GM12878 (cell line): ENCODE data around the gene RAN. TPM values are rescaled to one million over a fixed set of nuclear protein-coding genes. Genes with fewer than 3 reads are reported as not detected.

Source experiments
- ATF7 ChIP-seq: fragments of 450-650 bp; IDR thresholded peaks from 2 replicates; pipeline ENCODE4 v1.6.1; 2016; ENCODE audit warnings: low read depth, mild to moderate bottlenecking
- E2F4 ChIP-seq: IDR thresholded peaks from 2 replicates; pipeline ENCODE4 v1.6.1; 2012; ENCODE audit warnings: low read depth, low read length, improper control_type of control experiment
- IRF3 ChIP-seq: fragments of 450-650 bp; IDR thresholded peaks from 2 replicates; pipeline ENCODE4 v1.6.1; 2014; ENCODE audit warnings: mild to moderate bottlenecking
- TCF3 ChIP-seq: IDR thresholded peaks from 2 replicates; pipeline ENCODE4 v1.6.1; 2012; ENCODE audit warnings: low read depth, mild to moderate bottlenecking, low read length, borderline replicate concordance; ENCODE audit not compliant: insufficient read depth
- polyA plus RNA-seq, 11 experiments: library from polyadenylated mRNA; depleted of rRNA in 4 of 11; unstranded in 6 of 11; stranded (reverse) in 5 of 11; fragments of >200 nt; fragmentation: Nextera tagmentation in 4 of 11; fragmentation: Illumina TruSeq in 1 of 11; extraction: Ambion mirVana in 4 of 11; extraction: Trizol in 1 of 11; gene quantifications; 1 replicate in 1 of 11; 2 replicates in 10 of 11; pipeline versions ENCODE4 v1.2.1 to v1.2.3, GENCODE V29; 2011 to 2016; ENCODE audit warnings: inconsistent platforms in 2 of 11, missing spikeins in 2 of 11, low read depth in 1 of 11
- total RNA-seq, 4 experiments: library from RNA; depleted of rRNA in 3 of 4; stranded (reverse); fragments of >200 nt in 3 of 4; fragmentation: Illumina TruSeq in 1 of 4; extraction: Trizol in 1 of 4; gene quantifications; 2 replicates each; pipeline versions ENCODE4 v1.2.1 to v1.2.3, GENCODE V29; 2013 to 2021
- TF ChIP-seq, protein P1 (sequence below): IDR thresholded peaks from 2 replicates; pipeline ENCODE4 v1.6.1; 2011; ENCODE audit warnings: mild to moderate bottlenecking, low read depth, low read length, moderate library complexity; ENCODE audit not compliant: insufficient replicate concordance
- TF ChIP-seq, protein P2 (sequence below): IDR thresholded peaks from 2 replicates; pipeline ENCODE4 v1.6.1; 2012; ENCODE audit warnings: low read length, inconsistent platforms

Gene RAN
- total and polyA plus RNA-seq, 10 of the 15 experiments (the other 5 are each of a cell fraction or from before 2014, with no cell fraction given) = 1,598 to 3,769 (median 2,845) TPM

GRCh38 chr12:130872179-130873096 is 572 bp downstream of the RAN start (continued):
- TF ChIP-seq, protein P1, sequence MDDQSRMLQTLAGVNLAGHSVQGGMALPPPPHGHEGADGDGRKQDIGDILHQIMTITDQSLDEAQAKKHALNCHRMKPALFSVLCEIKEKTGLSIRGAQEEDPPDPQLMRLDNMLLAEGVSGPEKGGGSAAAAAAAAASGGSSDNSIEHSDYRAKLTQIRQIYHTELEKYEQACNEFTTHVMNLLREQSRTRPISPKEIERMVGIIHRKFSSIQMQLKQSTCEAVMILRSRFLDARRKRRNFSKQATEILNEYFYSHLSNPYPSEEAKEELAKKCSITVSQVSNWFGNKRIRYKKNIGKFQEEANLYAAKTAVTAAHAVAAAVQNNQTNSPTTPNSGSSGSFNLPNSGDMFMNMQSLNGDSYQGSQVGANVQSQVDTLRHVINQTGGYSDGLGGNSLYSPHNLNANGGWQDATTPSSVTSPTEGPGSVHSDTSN = no peak
- TF ChIP-seq E2F4 (no peak; the same call in 1 of the 2 replicates), IRF3 (no peak), TCF3 (no peak), ATF7 (no peak)
- TF ChIP-seq, protein P2, sequence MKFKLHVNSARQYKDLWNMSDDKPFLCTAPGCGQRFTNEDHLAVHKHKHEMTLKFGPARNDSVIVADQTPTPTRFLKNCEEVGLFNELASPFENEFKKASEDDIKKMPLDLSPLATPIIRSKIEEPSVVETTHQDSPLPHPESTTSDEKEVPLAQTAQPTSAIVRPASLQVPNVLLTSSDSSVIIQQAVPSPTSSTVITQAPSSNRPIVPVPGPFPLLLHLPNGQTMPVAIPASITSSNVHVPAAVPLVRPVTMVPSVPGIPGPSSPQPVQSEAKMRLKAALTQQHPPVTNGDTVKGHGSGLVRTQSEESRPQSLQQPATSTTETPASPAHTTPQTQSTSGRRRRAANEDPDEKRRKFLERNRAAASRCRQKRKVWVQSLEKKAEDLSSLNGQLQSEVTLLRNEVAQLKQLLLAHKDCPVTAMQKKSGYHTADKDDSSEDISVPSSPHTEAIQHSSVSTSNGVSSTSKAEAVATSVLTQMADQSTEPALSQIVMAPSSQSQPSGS = no peak
